ENCODE results near the gene HNRNPH3.
"Not testable (repeated sequence)": the region's sequence is repeated elsewhere in the genome, so short reads cannot be mapped to it uniquely, and the experiment has no call there.

Gene HNRNPH3

GRCh38 chr10:68331455-68332258, at the start of gene HNRNPH3:
HNRNPH3 (plus strand) TSS chr10:68332064; CDS start chr10:68337222, 5,158 bp downstream.
- peak; percentile 94 to 99 (median 98) for DNase-seq (ENCODE audit: low read depth in 3 of 3)

- DNase-seq (ENCODE audit: low read depth in 3 of 3), result no peak
These were observed 47.5 kb upstream of the HNRNPH3 start for GRCh38 chr10:68284062-68285001.

GRCh38 chr10:68288717-68289116, 43.1 kb upstream of the HNRNPH3 start:
- DNase-seq (ENCODE audit: low read depth in 3 of 3), result no peak

- DNase-seq (ENCODE audit: low read depth in 3 of 3), result no peak
These were observed 41.1 kb upstream of the HNRNPH3 start for GRCh38 chr10:68290736-68291135.

GRCh38 chr10:68296843-68297663, 34.8 kb upstream of the HNRNPH3 start:
- no peak for DNase-seq (ENCODE audit: low read depth in 3 of 3)

DNA sequence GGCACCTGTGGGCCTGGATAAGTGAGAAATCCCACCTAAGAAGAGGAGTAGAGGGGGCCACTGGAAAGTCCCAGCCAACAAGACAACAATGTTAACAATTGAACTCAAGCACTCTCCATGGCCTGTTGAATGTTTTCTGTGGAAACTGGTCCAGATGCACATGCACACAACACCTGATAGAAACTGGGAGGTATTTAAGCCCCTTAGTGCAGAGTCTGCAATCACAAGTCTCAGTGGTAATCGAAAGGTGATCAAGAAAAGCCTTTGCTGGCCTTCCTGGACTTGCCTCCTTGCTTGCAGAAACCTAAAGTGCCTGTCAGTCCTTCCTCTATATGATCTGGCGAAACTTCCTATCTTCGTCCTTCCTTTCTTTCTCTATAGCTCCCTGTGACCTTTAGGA, 30.6 kb upstream of the HNRNPH3 start:
- no peak for DNase-seq (ENCODE audit: low read depth in 3 of 3)

DNA sequence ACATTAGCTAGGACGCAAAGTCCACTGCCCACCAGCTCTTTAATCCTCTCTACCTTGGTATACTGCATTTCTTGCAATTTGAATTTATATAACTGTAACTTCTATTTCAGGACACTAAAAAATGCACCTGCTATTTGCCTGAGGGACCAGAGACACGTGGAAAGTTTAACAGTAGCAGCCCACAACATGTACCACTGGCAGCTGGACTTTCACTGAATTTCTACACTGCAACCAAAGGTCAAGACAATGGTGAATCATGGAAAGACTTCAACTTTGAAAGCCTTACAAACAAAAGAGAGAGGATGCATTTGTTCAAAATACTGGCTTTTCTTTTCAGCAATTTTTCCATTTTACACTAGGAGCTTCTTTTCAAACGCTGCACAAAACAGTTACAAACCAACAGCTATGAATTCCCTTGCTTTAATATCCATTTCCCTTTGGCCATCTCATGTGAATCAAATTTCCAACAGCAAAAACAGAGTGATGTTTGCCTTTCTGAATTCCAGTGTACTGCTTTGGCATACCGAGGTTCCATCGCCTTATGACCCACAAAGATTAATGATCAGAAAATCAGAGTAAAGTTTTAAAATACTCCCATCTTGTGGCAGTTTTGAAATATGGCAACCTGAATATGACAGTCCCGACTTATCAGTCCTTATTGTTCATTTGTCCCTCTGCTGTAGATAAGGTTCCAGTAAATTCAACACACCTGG, 29.9 kb upstream of the HNRNPH3 start:
- no peak for DNase-seq (ENCODE audit: low read depth in 3 of 3)

- no peak for DNase-seq (ENCODE audit: low read depth in 3 of 3)
These were observed 29.4 kb upstream of the HNRNPH3 start for GRCh38 chr10:68302503-68302823.

DNA sequence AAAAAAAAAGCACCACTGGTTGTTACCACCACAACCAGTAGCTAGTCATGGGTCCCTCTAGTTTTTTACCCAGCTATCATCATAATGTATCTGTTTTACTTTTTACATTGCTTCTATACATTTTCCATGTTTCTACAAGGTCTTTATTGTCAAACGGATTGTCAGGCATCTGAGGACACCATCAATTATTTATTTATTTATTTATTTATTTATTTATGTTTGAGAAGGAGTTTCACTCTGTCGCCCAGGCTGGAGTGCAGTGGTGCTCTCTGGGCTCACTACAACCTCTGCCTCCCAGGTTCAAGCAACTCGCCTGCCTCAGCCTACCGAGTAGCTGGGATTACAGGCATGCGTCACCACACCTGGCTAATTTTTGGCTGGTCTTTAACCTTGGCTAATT, 29.0 kb upstream of the HNRNPH3 start:
- no peak for DNase-seq (ENCODE audit: low read depth in 3 of 3)

GRCh38 chr10:68303849-68304412, 27.9 kb upstream of the HNRNPH3 start:
- DNase-seq (ENCODE audit: low read depth in 3 of 3), result no peak

GRCh38 chr10:68305854-68306253, 26.0 kb upstream of the HNRNPH3 start:
- DNase-seq (ENCODE audit: low read depth in 3 of 3), result no peak

- no peak for DNase-seq (ENCODE audit: low read depth in 3 of 3)
These were observed 21.3 kb upstream of the HNRNPH3 start for GRCh38 chr10:68310531-68310930.

- DNase-seq (ENCODE audit: low read depth in 3 of 3), result not testable (repeated sequence)
These were observed 16.9 kb upstream of the HNRNPH3 start for GRCh38 chr10:68314930-68315329.

DNA sequence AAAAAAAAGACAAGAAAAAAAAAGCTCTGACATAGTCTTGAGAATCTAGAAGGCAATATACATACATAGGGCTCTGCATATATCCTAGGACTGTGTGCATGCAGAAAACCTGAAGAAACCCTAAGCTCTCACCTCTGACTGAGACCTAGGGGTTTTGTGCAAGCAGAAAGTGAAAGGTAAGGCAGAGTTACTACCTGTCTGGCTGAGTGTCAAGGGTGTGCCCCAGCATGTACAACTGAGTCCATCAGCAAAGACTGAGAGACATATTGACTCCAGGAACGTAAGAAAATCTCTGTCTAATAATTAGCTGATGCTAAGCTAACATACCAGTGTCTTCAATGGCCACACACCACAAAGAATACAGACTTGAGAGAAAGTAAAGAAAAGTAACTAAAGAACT, 16.3 kb upstream of the HNRNPH3 start:
- no peak for DNase-seq (ENCODE audit: low read depth in 3 of 3)

- no peak for DNase-seq (ENCODE audit: low read depth in 3 of 3)
These were observed 13.4 kb upstream of the HNRNPH3 start for GRCh38 chr10:68318331-68319059.

DNA sequence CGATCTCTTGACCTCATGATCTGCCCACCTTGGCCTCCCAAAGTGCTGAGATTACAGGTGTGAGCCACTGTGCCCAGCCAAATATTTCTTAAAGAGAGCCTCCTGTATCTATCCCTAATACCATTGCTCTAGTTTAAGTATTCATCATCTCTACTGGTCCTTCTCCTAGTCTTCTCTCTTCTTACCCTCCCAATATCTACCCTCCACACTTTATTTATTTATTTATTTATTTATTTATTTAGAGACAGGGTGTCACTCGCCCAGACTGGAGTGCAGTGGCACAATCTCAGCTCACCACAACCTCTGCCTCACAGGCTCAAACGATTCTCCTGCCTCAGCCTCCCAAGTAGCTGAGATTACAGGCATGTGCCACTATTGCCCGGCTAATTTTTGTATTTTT, 7.5 kb upstream of the HNRNPH3 start:
- not testable (repeated sequence) for DNase-seq (ENCODE audit: low read depth in 3 of 3)

DNA sequence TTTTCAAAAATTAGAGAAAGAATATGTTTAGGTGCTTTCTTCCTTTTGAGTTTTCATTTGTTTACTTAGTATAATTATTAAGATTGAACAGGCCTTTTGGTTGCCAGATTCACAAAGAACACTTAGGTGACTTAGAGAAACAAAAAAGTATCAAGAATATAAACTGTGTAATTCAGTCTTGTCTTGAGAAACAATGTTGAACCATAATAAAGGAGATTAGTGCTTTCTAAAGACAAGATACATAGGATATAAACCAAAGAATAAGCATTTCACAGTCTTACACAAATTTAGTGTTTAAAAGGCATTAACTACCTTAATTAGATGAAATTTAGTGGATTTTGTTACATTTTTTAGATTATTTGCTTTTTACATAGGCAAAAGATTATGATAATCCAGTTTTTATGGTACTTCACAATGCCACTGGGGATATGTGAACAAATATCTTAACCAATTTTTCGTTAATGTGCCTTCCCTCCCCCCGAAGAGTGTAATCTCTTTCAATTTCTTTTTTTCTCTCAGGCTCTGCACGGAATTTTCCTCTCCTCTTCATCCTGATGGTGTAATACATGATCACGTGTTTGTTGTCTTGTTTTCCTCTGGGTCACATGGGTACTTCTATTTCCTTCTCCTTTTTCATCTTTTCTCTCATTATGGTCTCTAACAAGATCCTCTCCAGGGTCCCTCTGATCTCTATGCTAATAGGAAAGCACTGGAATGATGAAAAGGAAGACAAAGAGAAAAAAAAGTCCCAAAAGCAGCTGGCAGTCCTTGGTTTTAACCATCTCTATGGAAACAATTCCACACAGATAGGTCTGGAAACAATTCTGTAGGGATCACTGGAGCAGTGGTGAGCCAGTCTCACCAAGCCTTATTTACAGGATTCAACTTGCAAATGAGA, 3.7 kb upstream of the HNRNPH3 start:
- DNase-seq (ENCODE audit: low read depth in 3 of 3), result no peak

DNA sequence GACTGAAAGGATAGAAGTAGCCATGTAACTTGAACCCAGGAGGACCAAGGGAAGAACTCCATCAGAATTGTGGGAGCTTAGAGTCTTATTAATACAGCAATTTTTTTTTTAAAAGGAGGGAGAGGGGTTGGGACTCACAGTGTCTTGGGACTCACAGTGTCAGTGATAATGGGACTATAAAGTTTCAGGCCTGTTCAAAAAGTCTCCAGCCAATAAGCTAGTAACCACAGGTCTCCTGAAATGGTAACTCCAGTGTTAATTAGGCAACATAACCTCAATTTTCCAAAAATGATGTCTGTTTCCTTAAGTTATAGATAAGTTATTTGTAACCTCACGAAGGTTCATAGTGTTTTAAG, 2.4 kb upstream of the HNRNPH3 start:
- no peak for DNase-seq (ENCODE audit: low read depth in 3 of 3)

DNA sequence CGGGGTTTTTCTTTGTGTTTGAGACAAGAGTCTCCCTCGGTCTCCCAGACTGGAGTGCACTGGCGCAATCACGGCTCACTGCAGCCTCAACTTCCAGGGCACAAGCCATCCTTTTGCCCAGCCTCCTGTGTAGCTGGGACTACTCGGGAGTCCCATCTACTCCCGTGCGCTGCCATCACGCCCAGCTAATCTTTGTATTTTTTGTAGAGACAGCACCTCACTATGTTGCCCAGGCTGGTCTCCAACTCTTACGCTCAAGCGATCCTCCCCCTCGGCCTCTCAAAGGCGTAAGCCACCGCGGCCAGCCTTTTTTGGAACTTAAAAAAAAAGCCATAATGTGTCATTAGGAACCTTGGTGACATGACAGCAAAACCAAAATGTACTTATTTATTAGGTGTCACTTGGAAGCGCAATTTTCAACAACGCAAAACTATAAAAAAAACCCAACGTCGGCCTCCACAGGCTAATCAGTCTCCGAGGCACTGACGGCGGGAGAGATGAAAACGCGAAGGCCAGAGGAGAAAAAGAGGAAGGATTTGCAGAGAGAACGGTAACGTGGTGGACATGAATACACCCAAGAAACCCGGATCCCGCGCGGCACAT, 911 bp upstream of the HNRNPH3 start:
- DNase-seq (ENCODE audit: low read depth in 3 of 3), result peak in 2 of 3 experiments; percentile 1 to 14

Data from stimulated activated CD4-positive, alpha-beta T cell treated with anti-CD3 and anti-CD28 coated beads, TNF-alpha, amount 100 ng/mL, for 4 hours (primary cell).